Measurements from ENCODE around the gene ITPR1. TPM values are rescaled to one million over a fixed set of nuclear protein-coding genes. Genes with fewer than 3 reads are reported as not detected.

ITPR1 gene
- total RNA-seq, 1 donor from 2014 or later = 90.5 TPM

GRCh38 chr3:4719046-4719501 is 225.9 kb downstream of the ITPR1 start:
- no peak for DNase-seq (ENCODE audit: low spot score)

- peak; percentile 84 for DNase-seq (ENCODE audit: low spot score)
Measured at GRCh38 chr3:4720316-4721075, 227.3 kb downstream of the ITPR1 start.

GRCh38 chr3:4721511-4721911 is 228.4 kb downstream of the ITPR1 start:
- DNase-seq (ENCODE audit: low spot score) = no peak

GRCh38 chr3:4722103-4722502 is 229.0 kb downstream of the ITPR1 start:
- peak; percentile 49 for DNase-seq (ENCODE audit: low spot score)

- DNase-seq (ENCODE audit: low spot score) = no peak
Measured at GRCh38 chr3:4724051-4724629, 231.0 kb downstream of the ITPR1 start.

- DNase-seq (ENCODE audit: low spot score) = no peak
Measured at GRCh38 chr3:4726549-4726948, 233.4 kb downstream of the ITPR1 start.

- DNase-seq (ENCODE audit: low spot score) = no peak
Measured at GRCh38 chr3:4729061-4729973, 236.2 kb downstream of the ITPR1 start.

- DNase-seq (ENCODE audit: low spot score) = no peak
Measured at GRCh38 chr3:4730719-4731118, 237.6 kb downstream of the ITPR1 start.

GRCh38 chr3:4731543-4732111 is 238.5 kb downstream of the ITPR1 start:
- no peak for DNase-seq (ENCODE audit: low spot score)

GRCh38 chr3:4732925-4733324 is 239.8 kb downstream of the ITPR1 start:
- DNase-seq (ENCODE audit: low spot score) = no peak

- DNase-seq (ENCODE audit: low spot score) = no peak
Measured at GRCh38 chr3:4734454-4734853, 241.3 kb downstream of the ITPR1 start.

GRCh38 chr3:4735243-4735642 is 242.1 kb downstream of the ITPR1 start:
- no peak for DNase-seq (ENCODE audit: low spot score)

GRCh38 chr3:4736284-4736861 is 243.2 kb downstream of the ITPR1 start:
- peak; percentile 46 for DNase-seq (ENCODE audit: low spot score)

GRCh38 chr3:4738737-4739274 is 245.7 kb downstream of the ITPR1 start:
- DNase-seq (ENCODE audit: low spot score) = no peak

- no peak for DNase-seq (ENCODE audit: low spot score)
Measured at GRCh38 chr3:4739289-4740236, 246.4 kb downstream of the ITPR1 start.

- DNase-seq (ENCODE audit: low spot score) = no peak
Measured at GRCh38 chr3:4740397-4741105, 247.4 kb downstream of the ITPR1 start.

- no peak for DNase-seq (ENCODE audit: low spot score)
Measured at GRCh38 chr3:4741106-4741403, 247.9 kb downstream of the ITPR1 start.

GRCh38 chr3:4741404-4742307 is 248.5 kb downstream of the ITPR1 start:
- peak; percentile 80 for DNase-seq (ENCODE audit: low spot score)

GRCh38 chr3:4742359-4742758 is 249.2 kb downstream of the ITPR1 start:
- no peak for DNase-seq (ENCODE audit: low spot score)

All from mucosa of gallbladder (tissue), 1 donor.